Mesendoderm (in vitro differentiated cells): ENCODE data around the gene MACC1.

Experiments
- DNase-seq: peaks from one replicate; pipeline ENCODE4 v3.0.0; 2013
- H2AK5ac ChIP-seq: 2 replicates; pipeline ENCODE4 v1.6.1; 2013; ENCODE audit warnings: low read length, inconsistent platforms
- H2BK120ac ChIP-seq: 2 replicates; pipeline ENCODE4 v1.6.1; 2013; ENCODE audit warnings: low read depth, mild to moderate bottlenecking, low read length, moderate library complexity, mixed read lengths
- H2BK15ac ChIP-seq: replicated peaks from 2 replicates; pipeline ENCODE4 v1.6.1; 2013; ENCODE audit warnings: low read depth, mild to moderate bottlenecking, moderate library complexity
- H2BK5ac ChIP-seq: 2 replicates; pipeline ENCODE4 v1.6.1; 2013; ENCODE audit warnings: low read length, inconsistent platforms
- H3K18ac ChIP-seq: 2 replicates; pipeline ENCODE4 v1.6.1; 2013; ENCODE audit warnings: mild to moderate bottlenecking, low read length, mixed read lengths
- H3K23ac ChIP-seq: one replicate; pipeline ENCODE4 v1.6.1; 2013; ENCODE audit warnings: low read length
- H3K27ac ChIP-seq: 2 replicates; pipeline ENCODE4 v1.5.1; 2013; ENCODE audit warnings: low read depth, mild to moderate bottlenecking, inconsistent platforms, low read length, moderate library complexity
- H3K27me3 ChIP-seq: 2 replicates; pipeline ENCODE4 v1.6.1; 2013; ENCODE audit warnings: low read length, control low read depth, mild to moderate bottlenecking, inconsistent platforms; ENCODE audit not compliant: insufficient read depth, poor library complexity
- H3K36me3 ChIP-seq: 2 replicates; pipeline ENCODE4 v1.6.1; 2013; ENCODE audit warnings: low read length, inconsistent platforms; ENCODE audit not compliant: control insufficient read depth, insufficient read depth
- H3K4ac ChIP-seq: one replicate; pipeline ENCODE4 v1.6.1; 2013; ENCODE audit warnings: low read depth, mild to moderate bottlenecking, low read length, moderate library complexity
- H3K4me1 ChIP-seq: 2 replicates; pipeline ENCODE4 v1.6.1; 2013; ENCODE audit warnings: low read depth, low read length, inconsistent platforms; ENCODE audit not compliant: control insufficient read depth
- H3K4me2 ChIP-seq: 2 replicates; pipeline ENCODE4 v1.6.1; 2013; ENCODE audit warnings: low read length
- H3K4me3 ChIP-seq: 2 replicates; pipeline ENCODE4 v1.5.1; 2013; ENCODE audit warnings: mild to moderate bottlenecking, low read length
- H3K56ac ChIP-seq: one replicate; pipeline ENCODE4 v1.6.1; 2013; ENCODE audit warnings: low read length
- H3K79me1 ChIP-seq: 2 replicates; pipeline ENCODE4 v1.6.1; 2013; ENCODE audit warnings: low read length, inconsistent platforms
- H3K79me2 ChIP-seq: 2 replicates; pipeline ENCODE4 v1.6.1; 2013; ENCODE audit warnings: mild to moderate bottlenecking, low read length; ENCODE audit not compliant: control insufficient read depth, insufficient read depth
- H3K9ac ChIP-seq: 2 replicates; pipeline ENCODE4 v1.6.1; 2013; ENCODE audit warnings: low read length, inconsistent platforms
- H4K5ac ChIP-seq: one replicate; pipeline ENCODE4 v1.6.1; 2013; ENCODE audit warnings: low read length
- H4K8ac ChIP-seq: one replicate; pipeline ENCODE4 v1.6.1; 2013; ENCODE audit warnings: low read depth, mild to moderate bottlenecking, control low read depth, low read length, moderate library complexity
- WGBS: extraction: QIAGEN DNeasy Blood & Tissue Kit; methylation state at CpG from one replicate; pipeline ENCODE4 v1.1.7; 2013; ENCODE audit warnings: low lambda C conversion rate, missing lambda C conversion rate; ENCODE audit not compliant: insufficient coverage; ENCODE audit errors: extremely low coverage; 5-methylcytosine and 5-hydroxymethylcytosine counted together

MACC1 gene

DNA sequence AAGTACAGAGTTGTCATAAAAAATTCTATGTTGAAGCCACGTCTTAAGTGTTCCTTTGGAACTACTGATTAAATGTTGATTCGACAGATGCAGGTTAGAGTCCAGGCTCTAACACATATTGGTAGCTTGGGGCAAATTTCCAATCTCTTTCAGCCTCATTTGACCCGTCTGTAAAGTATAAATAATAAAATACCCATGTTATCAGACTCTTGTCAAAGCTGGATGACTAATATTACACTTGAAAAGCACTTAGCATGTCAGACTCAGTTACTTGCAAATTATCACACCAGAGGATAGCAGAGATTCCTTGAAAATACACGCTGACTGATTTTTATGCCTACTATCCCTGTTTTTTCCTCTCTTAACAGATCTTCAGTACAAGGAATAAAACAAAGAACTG, 18.1 kb upstream of the MACC1 start:
- Histone ChIP-seq H3K4me2 (no peak overlapping the region), H2BK5ac (no peak overlapping the region), H3K4me3 (no peak overlapping the region), H3K36me3 (no peaks in the 10 kb centered on the region), H2BK120ac (no peak overlapping the region), H3K4ac (no peak overlapping the region), H2BK15ac (no peak overlapping the region), H3K27ac (no peak overlapping the region), H2AK5ac (no peak overlapping the region), H3K79me2 (no peaks in the 10 kb centered on the region), H3K4me1 (no peaks in the 10 kb centered on the region), H3K79me1 (no peaks in the 10 kb centered on the region), H3K18ac (no peak overlapping the region), H4K5ac (no peak overlapping the region), H3K56ac (no peak overlapping the region), H3K23ac (no peak overlapping the region), H3K27me3 (no peaks in the 10 kb centered on the region), H4K8ac (no peak overlapping the region), H3K9ac (no peak overlapping the region)
- WGBS = no CpG with 5 or more reads among the region's 4 CpGs
- DNase-seq = no peak

- no peak overlapping the region for H3K56ac ChIP-seq
- H3K4me3 ChIP-seq = no peak overlapping the region
- no peak overlapping the region for H2AK5ac ChIP-seq
- H2BK120ac ChIP-seq = no peak overlapping the region
- H3K18ac ChIP-seq = no peak overlapping the region
- no peaks in the 10 kb centered on the region for H3K79me2 ChIP-seq
- no peaks in the 10 kb centered on the region for H3K27me3 ChIP-seq
- no peak overlapping the region for H3K4me2 ChIP-seq
- H3K23ac ChIP-seq = no peak overlapping the region
- no peak for DNase-seq
- H4K8ac ChIP-seq = no peak overlapping the region
- no peak overlapping the region for H3K9ac ChIP-seq
- no peak overlapping the region for H3K27ac ChIP-seq
- no peaks in the 10 kb centered on the region for H3K79me1 ChIP-seq
- no CpG with 5 or more reads among the region's 4 CpGs for WGBS
- H3K36me3 ChIP-seq = no peaks in the 10 kb centered on the region
- no peak overlapping the region for H3K4ac ChIP-seq
- no peak overlapping the region for H2BK15ac ChIP-seq
- H2BK5ac ChIP-seq = no peak overlapping the region
- H3K4me1 ChIP-seq = no peaks in the 10 kb centered on the region
- H4K5ac ChIP-seq = no peak overlapping the region
Observed at GRCh38 chr7:20233362-20233761, 16.2 kb upstream of the MACC1 start.

DNA sequence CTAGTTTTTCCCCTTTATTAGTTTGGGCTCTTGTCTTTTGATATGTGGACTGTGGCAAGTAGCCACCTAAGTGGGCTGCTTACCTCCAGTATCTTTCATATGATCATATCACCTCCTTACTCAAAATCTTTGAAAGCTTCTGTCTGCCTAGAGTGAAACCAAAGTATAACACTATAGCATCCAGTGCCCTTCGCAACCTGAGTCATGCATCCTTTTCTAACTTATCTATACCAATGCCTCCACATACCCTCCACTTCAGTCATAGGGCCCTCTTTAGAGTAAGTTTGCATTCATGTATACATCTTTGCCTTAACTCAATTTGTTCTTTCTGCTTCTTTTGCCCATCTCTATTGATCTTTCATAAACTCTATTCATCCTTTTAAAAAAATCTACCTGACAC, 15.7 kb upstream of the MACC1 start:
- no peaks in the 10 kb centered on the region for H3K79me1 ChIP-seq
- H3K4me3 ChIP-seq = no peak overlapping the region
- no peak for DNase-seq
- H3K9ac ChIP-seq = no peak overlapping the region
- no peaks in the 10 kb centered on the region for H3K4me1 ChIP-seq
- no peak overlapping the region for H2BK5ac ChIP-seq
- no peaks in the 10 kb centered on the region for H3K79me2 ChIP-seq
- H2BK120ac ChIP-seq = no peak overlapping the region
- H3K27me3 ChIP-seq = no peaks in the 10 kb centered on the region
- H3K27ac ChIP-seq = no peak overlapping the region
- no peak overlapping the region for H3K18ac ChIP-seq
- H3K36me3 ChIP-seq = no peaks in the 10 kb centered on the region
- no peak overlapping the region for H3K4me2 ChIP-seq
- H2BK15ac ChIP-seq = no peak overlapping the region
- no peak overlapping the region for H3K4ac ChIP-seq
- no peak overlapping the region for H4K8ac ChIP-seq
- no peak overlapping the region for H4K5ac ChIP-seq
- H3K23ac ChIP-seq = no peak overlapping the region
- no peak overlapping the region for H2AK5ac ChIP-seq
- WGBS = no CpG with 5 or more reads among the region's 1 CpG
- H3K56ac ChIP-seq = no peak overlapping the region

DNA sequence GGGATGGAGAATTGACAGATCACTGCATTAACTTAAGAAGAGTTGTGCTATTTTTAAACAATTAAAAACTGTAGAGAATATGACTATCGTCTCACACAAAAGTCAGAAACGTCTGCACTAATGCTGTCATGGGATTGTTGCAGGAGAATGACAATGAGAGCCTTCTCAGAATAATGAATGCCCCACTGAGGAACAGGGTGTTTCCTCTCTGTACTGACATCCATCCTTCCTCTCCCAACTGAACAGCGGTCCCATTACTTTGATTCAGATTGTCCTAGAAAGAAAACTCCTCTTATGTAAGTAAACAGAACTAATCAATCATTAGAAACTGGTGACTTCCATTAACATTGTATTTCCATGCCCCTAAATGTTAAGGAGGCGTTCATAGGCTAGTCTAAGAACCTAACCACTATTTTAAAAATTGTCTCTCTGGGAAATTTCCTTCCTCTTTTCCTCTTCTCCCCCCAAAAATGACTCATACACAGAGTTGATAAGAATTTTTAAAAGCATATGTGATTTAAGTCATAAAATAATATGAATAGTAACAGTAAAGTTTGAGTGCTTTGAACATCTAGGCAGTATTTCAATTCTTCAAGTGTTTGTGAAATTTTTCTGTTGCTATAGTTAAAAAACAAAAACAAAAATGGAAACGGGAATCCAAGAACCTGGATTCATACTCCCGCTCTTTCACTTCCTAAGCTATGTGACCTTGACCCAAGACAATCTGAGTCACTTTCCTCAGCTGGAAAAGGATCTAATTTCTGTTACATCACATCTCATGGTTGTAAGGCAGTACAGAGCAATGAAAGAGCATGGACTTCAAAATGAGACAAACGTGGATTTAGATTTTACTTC, 12.7 kb upstream of the MACC1 start:
- H2AK5ac ChIP-seq = no peak overlapping the region
- H3K18ac ChIP-seq = no peak overlapping the region
- H3K4ac ChIP-seq = no peak overlapping the region
- no peak overlapping the region for H4K8ac ChIP-seq
- H3K79me2 ChIP-seq = no peaks in the 10 kb centered on the region
- no peak overlapping the region for H3K9ac ChIP-seq
- H3K4me1 ChIP-seq = no peaks in the 10 kb centered on the region
- H3K79me1 ChIP-seq = no peaks in the 10 kb centered on the region
- H4K5ac ChIP-seq = no peak overlapping the region
- no CpG with 5 or more reads among the region's 7 CpGs for WGBS
- H3K4me3 ChIP-seq = no peak overlapping the region
- H3K27me3 ChIP-seq = no peaks in the 10 kb centered on the region
- DNase-seq = no peak
- no peak overlapping the region for H3K4me2 ChIP-seq
- H2BK15ac ChIP-seq = no peak overlapping the region
- no peak overlapping the region for H2BK5ac ChIP-seq
- no peak overlapping the region for H2BK120ac ChIP-seq
- no peak overlapping the region for H3K56ac ChIP-seq
- no peak overlapping the region for H3K27ac ChIP-seq
- H3K36me3 ChIP-seq = no peaks in the 10 kb centered on the region
- H3K23ac ChIP-seq = no peak overlapping the region

DNA sequence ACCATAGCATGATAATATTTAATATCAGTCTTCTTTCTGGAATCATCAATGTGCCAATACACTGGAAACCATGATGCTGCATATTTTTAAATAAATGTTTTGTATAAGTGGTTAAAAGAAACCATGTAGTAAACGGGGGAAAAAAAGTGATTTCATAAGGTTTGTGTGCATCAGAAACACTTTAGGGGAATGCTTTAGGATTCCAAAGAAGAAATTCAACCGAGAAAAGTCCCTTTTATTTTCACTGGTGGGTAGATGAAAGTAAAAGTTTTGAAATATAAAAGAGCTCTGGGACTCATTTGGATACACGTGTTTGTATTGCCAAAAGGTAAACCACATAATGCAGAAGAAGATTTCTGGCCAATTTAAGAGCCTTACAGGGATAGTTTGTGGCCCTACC, 11.9 kb upstream of the MACC1 start:
- H2AK5ac ChIP-seq = no peak overlapping the region

DNA sequence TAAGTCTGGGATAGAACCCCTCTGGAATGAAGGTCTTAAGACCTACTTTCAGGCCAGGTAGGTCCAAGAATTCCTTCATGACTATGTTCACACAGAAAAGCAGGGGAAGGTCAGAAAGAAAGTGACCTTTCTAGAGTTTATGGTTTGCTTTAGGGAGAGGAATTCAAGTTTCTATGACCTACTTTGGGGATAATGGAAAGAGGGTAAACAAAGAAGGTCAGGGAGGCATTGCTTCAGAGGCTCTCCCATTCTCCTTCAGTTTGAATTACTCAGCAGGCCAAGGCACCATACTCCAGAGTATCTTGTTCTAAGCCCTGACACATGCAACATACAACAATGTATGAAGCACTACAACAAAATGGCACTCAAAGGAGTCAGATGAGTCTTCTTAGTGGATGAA, 11.5 kb upstream of the MACC1 start:
- no peak overlapping the region for H2AK5ac ChIP-seq
- no peaks in the 10 kb centered on the region for H3K27me3 ChIP-seq
- H3K4me1 ChIP-seq = no peaks in the 10 kb centered on the region
- H3K56ac ChIP-seq = no peak overlapping the region
- H2BK120ac ChIP-seq = no peak overlapping the region
- no peak overlapping the region for H3K4me3 ChIP-seq
- DNase-seq = no peak
- H3K79me2 ChIP-seq = no peaks in the 10 kb centered on the region
- H3K36me3 ChIP-seq = no peaks in the 10 kb centered on the region
- no peak overlapping the region for H3K9ac ChIP-seq
- no peak overlapping the region for H3K27ac ChIP-seq
- no peak overlapping the region for H3K23ac ChIP-seq
- no peak overlapping the region for H2BK15ac ChIP-seq
- no peak overlapping the region for H3K18ac ChIP-seq
- no peak overlapping the region for H2BK5ac ChIP-seq
- H4K8ac ChIP-seq = no peak overlapping the region
- no peak overlapping the region for H3K4ac ChIP-seq
- no peak overlapping the region for H3K4me2 ChIP-seq
- H3K79me1 ChIP-seq = no peaks in the 10 kb centered on the region
- no peak overlapping the region for H4K5ac ChIP-seq

More for the DNA sequence above, 11.9 kb upstream of the MACC1 start:
- H3K4me2 ChIP-seq = no peak overlapping the region
- H2BK120ac ChIP-seq = no peak overlapping the region
- H3K56ac ChIP-seq = no peak overlapping the region
- no peak overlapping the region for H3K9ac ChIP-seq
- no peak overlapping the region for H2BK5ac ChIP-seq
- no peaks in the 10 kb centered on the region for H3K4me1 ChIP-seq
- no peak overlapping the region for H4K5ac ChIP-seq
- no peaks in the 10 kb centered on the region for H3K79me1 ChIP-seq
- 100% methylated on average over 1 of the region's 3 CpGs for WGBS
- no peak overlapping the region for H3K4me3 ChIP-seq
- no peak overlapping the region for H2BK15ac ChIP-seq
- no peak overlapping the region for H3K23ac ChIP-seq
- H4K8ac ChIP-seq = no peak overlapping the region
- no peaks in the 10 kb centered on the region for H3K36me3 ChIP-seq
- H3K27ac ChIP-seq = no peak overlapping the region
- H3K18ac ChIP-seq = no peak overlapping the region
- H3K27me3 ChIP-seq = no peaks in the 10 kb centered on the region
- no peak overlapping the region for H3K4ac ChIP-seq
- no peaks in the 10 kb centered on the region for H3K79me2 ChIP-seq
- DNase-seq = no peak
